ENCODE results near the gene SLC37A3. TPM values are rescaled to one million over a fixed set of nuclear protein-coding genes. Genes with fewer than 3 reads are reported as not detected.
"Not testable (repeated sequence)": the region's sequence is repeated elsewhere in the genome, so short reads cannot be mapped to it uniquely, and the experiment has no call there.

Gene SLC37A3
- total RNA-seq, 1 experiment from 2014 or later: 46.4 TPM

DNA sequence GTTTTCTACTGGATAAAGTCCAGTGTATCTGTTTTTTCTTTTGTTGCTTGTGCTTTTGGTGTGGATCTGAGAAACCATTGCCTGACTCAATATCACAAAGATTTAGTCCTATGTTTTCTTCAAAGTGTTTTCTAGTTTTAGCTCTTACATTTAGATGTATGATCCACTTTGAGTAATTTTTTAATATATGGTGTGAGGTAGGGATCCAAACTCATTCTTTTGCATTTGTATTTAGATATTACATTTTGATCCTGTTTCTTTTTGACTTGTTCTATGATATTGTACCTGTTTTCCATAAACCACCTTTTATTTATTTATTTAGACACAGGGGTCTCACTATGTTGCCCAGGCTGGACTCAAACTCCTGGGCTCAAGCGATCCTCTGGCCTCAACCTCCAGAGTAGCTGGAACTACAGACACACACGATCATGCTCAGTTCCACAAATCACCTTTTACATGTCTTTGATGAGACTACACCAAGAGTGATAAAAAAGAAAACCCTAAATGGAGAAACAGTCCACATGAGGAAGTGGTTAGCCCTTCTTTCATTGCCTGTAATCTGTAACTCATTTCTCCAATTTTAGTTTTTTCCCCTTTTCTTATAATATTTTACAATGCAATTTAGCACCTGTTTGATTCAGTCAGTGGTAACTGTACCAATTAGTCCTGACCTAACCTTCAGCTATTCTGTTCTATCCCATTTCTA is 86.0 kb downstream of the SLC37A3 start:
- Mint-ChIP-seq H3K27ac (ENCODE audit: unreplicated experiment) (no peak overlapping the region), H3K9me3 (ENCODE audit: unreplicated experiment) (peaks cover 25% of the 10 kb centered on the region), H3K27me3 (ENCODE audit: insufficient read depth, unreplicated experiment) (no peaks in the 10 kb centered on the region), H3K4me3 (ENCODE audit: unreplicated experiment) (no peak overlapping the region), H3K4me1 (ENCODE audit: low read depth, unreplicated experiment) (no peaks in the 10 kb centered on the region), H3K36me3 (ENCODE audit: insufficient read depth, unreplicated experiment) (no peaks in the 10 kb centered on the region)
- Histone ChIP-seq H3K27me3 (replicated peaks; ENCODE audit: control insufficient read depth, insufficient read depth, low read length) (no peaks in the 10 kb centered on the region), H3K9me3 (no peaks in the 10 kb centered on the region; the same call in 1 of the 2 replicates), H3K36me3 (ENCODE audit: control insufficient read depth, insufficient read depth, low read length) (no peaks in the 10 kb centered on the region), H3K4me1 (0 out of 2 replicates have a peak, but pooled peaks cover 7% of the 10 kb centered on the region), H3K4me3 (ENCODE audit: low read depth, low read length) (no peak overlapping the region)
- no peak for DNase-seq
- no peak for TF ChIP-seq CTCF (IDR thresholded peaks at IDR 0.05; ENCODE audit: insufficient read depth in 1 of 2, low read depth in 1 of 2, low read length in 1 of 2, severe bottlenecking in 1 of 2, unreplicated experiment in 1 of 2)
- no TSS peak for BruUV-seq (replicated peaks)
- POLR2A ChIA-PET: no interaction called here
- CTCF ChIA-PET: no interaction called here
- intact Hi-C loops (cut with micrococcal nuclease; ENCODE audit: unreplicated experiment): no loop called here

- H3K4me3 Mint-ChIP-seq (ENCODE audit: unreplicated experiment); H3K4me1 Mint-ChIP-seq (ENCODE audit: low read depth, unreplicated experiment); H3K9me3 ChIP-seq; POLR2A ChIA-PET; intact Hi-C loops (cut with micrococcal nuclease; ENCODE audit: unreplicated experiment); H3K27ac Mint-ChIP-seq (ENCODE audit: unreplicated experiment); BruUV-seq (replicated peaks); H3K36me3 Mint-ChIP-seq (ENCODE audit: insufficient read depth, unreplicated experiment); H3K36me3 ChIP-seq (ENCODE audit: control insufficient read depth, insufficient read depth, low read length); CTCF ChIA-PET; H3K4me1 ChIP-seq; DNase-seq; H3K27me3 ChIP-seq (replicated peaks; ENCODE audit: control insufficient read depth, insufficient read depth, low read length); H3K4me3 ChIP-seq (ENCODE audit: low read depth, low read length); H3K27me3 Mint-ChIP-seq (ENCODE audit: insufficient read depth, unreplicated experiment): not testable (repeated sequence)
- H3K9me3 Mint-ChIP-seq (ENCODE audit: unreplicated experiment): peaks cover 16% of the 10 kb centered on the region
Measured at GRCh38 chr7:140311128-140311527, 87.2 kb downstream of the SLC37A3 start.

- ChIA-PET POLR2A (no interaction called here), CTCF (no interaction called here)
- Histone ChIP-seq H3K36me3 (ENCODE audit: control insufficient read depth, insufficient read depth, low read length) (no peaks in the 10 kb centered on the region), H3K4me3 (ENCODE audit: low read depth, low read length) (no peak overlapping the region), H3K4me1 (no peaks in the 10 kb centered on the region), H3K9me3 (no peaks in the 10 kb centered on the region; the same call in 1 of the 2 replicates), H3K27me3 (replicated peaks; ENCODE audit: control insufficient read depth, insufficient read depth, low read length) (no peaks in the 10 kb centered on the region)
- intact Hi-C loops (cut with micrococcal nuclease; ENCODE audit: unreplicated experiment): no loop called here
- Mint-ChIP-seq H3K4me1 (ENCODE audit: low read depth, unreplicated experiment) (no peaks in the 10 kb centered on the region), H3K9me3 (ENCODE audit: unreplicated experiment) (peaks cover 16% of the 10 kb centered on the region), H3K27me3 (ENCODE audit: insufficient read depth, unreplicated experiment) (no peaks in the 10 kb centered on the region), H3K4me3 (ENCODE audit: unreplicated experiment) (no peak overlapping the region), H3K36me3 (ENCODE audit: insufficient read depth, unreplicated experiment) (no peaks in the 10 kb centered on the region), H3K27ac (ENCODE audit: unreplicated experiment) (no peak overlapping the region)
- DNase-seq: no peak
- no TSS peak for BruUV-seq (replicated peaks)
- no peak for TF ChIP-seq CTCF (IDR thresholded peaks at IDR 0.05; ENCODE audit: insufficient read depth in 1 of 2, low read depth in 1 of 2, low read length in 1 of 2, severe bottlenecking in 1 of 2, unreplicated experiment in 1 of 2)
Measured at GRCh38 chr7:140310337-140311002, 87.9 kb downstream of the SLC37A3 start.

Data from Caco-2 (cell line).